HG03521 (cell line): ENCODE results near the gene CLDN16.

ENCODE experiments used
- ATAC-seq: cut with Tn5 transposase; IDR thresholded peaks from one replicate; pipeline ENCODE4 v1.9.1; 2021; ENCODE audit warnings: mild to moderate bottlenecking, moderate library complexity; ENCODE audit not compliant: unreplicated experiment

CLDN16 gene

DNA sequence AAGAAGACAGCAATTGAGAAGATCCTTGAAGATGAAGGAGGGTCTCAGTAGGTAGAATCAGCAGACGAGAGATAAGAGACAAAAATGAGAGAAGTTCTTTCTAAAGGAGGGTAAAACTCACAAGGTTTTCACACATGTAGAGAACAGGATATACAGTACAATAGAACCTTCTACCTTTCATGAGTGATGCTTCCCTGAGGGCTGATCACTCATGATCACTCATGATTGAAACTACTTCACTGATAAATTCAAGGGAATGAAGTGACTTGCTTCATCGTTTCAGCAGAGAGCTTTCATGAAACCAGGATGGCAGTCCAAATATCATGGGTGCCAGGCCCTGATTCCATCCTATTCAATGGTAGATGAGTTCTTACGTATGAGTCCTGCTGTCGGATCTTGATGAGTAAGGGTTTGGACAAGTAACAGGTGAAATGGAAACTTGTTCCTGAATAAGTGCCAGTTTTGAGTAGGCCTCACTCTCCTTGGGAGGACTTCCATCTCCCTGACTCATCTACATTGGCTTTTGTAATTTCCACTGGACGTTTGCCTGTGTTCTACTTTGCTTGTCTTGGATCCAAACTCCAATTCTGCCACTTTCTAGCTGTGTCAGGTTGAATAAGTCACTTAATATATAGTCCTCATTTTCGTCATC lies 9.6 kb upstream of the CLDN16 start:
- ATAC-seq = no peak

DNA sequence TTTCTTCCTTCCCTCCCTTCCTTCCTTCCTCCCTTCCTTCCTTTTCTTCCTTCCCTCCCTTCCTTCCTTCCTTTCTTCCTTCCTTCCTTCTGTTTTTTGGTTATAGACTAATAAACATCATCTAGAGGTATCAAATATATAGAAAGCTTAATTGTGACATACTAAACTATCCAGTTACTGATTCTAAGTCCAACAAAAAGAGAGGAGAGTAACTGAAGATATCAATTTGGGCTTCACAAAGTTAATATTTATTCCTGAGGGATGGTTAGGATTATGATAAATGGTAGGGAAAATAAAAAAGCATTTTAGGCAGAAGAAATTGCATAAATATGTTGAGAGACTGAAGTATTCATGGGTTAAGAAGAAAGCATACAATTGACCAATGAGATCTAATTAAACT lies 7.8 kb upstream of the CLDN16 start:
- no peak for ATAC-seq

GRCh38 chr3:190381441-190381840 lies 6.5 kb upstream of the CLDN16 start:
- no peak for ATAC-seq

- ATAC-seq = no peak
Measured at GRCh38 chr3:190382082-190382481, 5.9 kb upstream of the CLDN16 start.

- ATAC-seq = peak; percentile 83
Measured at GRCh38 chr3:190384309-190384756, 3.6 kb upstream of the CLDN16 start.

DNA sequence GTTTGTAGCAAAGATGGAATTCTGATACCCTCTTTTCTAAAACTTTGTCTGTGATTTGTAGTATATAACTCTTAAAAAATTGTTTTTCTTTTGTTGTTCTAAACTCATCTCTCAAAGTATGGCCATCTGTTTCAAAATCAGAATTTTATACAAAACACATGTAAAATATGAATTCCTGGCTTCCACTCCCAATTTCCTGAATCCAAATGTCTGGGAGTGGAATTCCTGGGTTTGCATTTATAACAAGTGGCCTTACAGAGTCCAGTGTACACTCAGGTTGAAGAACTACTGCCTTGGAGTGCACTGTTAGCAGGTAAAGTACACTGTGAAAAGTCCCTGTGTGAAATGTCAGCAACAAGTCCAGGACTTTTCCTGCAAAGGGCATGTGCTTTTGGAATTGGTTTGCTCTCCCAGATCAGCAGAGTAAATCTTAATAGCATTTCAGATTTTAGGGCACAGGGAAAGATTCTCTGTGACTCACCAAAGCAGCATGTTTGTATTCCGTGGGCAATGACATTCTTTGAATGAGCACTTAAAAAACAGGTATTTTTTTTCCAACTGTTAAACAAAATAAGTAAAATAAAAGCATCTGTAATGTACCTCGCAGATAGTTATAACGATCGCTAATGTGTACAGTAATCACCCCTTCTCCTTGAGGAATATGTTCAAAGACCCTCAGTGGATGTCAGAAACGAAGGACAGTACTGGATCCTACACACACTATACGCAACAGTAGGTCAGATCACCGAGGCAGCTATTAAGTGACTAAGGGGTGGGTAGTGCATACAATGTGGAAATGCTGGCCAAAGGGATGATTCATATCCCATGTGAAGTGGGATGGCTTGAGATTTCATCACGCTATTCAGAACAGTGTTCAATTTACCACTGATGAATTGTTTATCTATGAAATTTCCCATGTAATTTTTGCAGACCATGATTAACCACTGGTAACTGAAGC lies 2.0 kb upstream of the CLDN16 start:
- ATAC-seq = no peak

DNA sequence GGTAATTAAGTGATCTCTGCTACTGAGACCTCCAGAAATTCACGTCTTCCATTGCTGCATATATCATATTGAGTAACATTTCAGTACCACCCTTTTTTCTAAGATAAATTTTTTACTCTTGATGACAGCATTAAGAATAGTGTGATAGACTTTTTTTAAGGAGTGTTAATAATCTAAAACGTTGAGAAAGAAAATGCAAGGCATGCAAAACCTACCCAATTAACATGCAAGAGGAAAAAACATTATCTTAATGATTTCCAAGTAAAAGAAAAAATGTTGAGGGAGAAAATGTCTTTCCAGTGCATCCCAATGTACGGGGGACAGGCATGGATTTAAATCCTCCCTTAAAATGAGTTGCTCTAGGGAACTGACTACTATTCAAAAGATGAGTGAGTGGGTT lies 740 bp downstream of the CLDN16 start:
- ATAC-seq = no peak

- no peak for ATAC-seq
Measured at GRCh38 chr3:190396001-190396400, 8.0 kb downstream of the CLDN16 start.

DNA sequence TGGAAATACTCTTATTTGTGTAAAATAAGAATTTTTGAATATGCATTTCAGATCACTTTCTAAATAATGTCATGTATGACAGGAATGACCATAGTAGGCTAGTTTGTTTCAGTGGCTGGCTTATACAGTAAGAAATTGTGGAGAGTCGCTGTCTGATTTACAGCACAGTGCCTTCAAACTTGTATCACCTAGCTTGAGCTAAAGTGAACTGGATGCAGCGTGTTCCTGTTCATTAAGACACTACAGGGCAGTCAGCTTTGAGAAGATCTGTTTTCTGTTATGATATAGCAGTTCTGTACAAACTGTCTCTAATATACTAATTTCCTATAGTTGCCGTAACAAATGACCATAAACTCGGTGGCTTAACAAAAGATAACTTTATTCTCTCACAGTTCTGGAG lies 9.9 kb downstream of the CLDN16 start:
- ATAC-seq = no peak

DNA sequence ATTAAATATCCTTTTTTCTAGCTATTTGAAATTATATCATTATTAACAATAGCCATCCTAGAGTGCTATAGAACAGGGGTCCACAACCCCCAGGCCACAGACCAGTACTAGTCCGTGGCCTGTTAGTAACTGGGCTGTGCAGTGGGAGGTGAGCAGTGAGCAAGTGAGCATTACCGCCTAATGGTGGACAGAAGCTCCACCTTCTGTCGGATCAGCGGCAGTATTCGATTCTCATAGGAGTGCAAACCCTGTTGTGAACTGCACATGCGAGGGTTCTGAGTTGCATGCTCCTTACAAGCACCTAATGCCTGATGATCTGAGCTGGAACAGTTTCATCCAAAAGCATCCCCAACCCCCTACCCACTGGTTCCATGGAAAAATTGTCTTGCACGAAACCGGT lies 11.7 kb downstream of the CLDN16 start:
- no peak for ATAC-seq

DNA sequence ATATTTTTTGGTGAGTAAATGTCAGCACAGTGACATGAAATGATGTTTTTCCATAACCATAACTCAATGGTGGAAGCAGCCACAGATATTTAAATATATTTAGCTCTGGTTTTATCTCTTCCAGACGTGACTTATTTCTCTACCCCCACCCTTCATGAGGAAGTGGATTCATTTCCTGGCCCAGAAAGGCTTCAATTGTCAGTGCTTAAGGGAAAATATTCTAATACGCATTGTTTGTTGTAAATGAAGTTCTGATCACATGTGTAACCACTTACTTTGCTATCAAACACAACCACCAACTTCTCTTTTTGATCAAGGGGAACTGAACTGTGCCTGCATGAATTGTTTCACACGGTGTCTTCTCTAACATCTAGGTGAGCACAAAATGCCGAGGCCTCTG lies 14.0 kb downstream of the CLDN16 start:
- no peak for ATAC-seq

- no peak for ATAC-seq
Measured at GRCh38 chr3:190404715-190405114, 16.8 kb downstream of the CLDN16 start.

GRCh38 chr3:190414297-190414696 lies 26.3 kb downstream of the CLDN16 start:
- no peak for ATAC-seq

GRCh38 chr3:190424108-190424477 lies 36.1 kb downstream of the CLDN16 start:
- ATAC-seq = no peak

- ATAC-seq = peak; percentile 66
Measured at GRCh38 chr3:190424478-190425439, 36.8 kb downstream of the CLDN16 start.

DNA sequence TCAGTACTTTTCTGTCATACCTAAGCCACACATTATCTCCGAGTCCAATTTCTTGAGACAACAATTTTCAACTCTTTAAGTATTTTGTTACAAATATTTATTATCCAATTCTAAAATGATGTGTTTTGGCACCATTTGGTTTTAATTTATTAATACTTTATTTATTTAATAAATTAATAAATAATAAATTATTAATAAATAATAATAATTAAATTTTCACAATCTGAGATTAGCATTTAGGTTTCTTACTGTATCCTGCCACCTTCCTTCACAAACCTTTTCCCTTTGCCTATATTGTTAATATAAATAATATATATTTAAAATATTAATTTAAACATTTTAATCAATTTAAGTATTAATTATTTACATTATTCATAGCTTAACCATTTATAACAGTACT lies 37.9 kb downstream of the CLDN16 start:
- no peak for ATAC-seq

GRCh38 chr3:190426806-190427507 lies 39.0 kb downstream of the CLDN16 start:
- ATAC-seq = no peak

DNA sequence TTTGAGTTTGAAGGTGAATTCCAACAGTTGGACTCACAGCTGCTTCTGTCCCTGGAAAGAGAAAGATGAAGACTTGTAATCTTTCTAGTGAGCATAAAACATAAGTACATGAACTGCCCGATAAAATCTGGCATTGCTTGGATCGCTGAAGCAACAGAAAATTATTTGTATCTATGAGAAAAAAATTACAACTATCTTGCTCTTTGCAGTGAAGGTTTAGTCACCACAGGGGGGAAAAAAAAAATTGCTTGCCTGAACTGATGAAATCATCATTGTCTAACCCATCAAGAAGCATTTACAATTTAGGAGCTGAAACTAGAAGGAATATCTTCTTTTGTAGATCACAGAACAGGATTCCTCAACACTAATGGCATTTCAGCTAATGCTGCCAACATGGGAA lies 41.7 kb downstream of the CLDN16 start:
- no peak for ATAC-seq

GRCh38 chr3:190430906-190431305 lies 42.9 kb downstream of the CLDN16 start:
- no peak for ATAC-seq

DNA sequence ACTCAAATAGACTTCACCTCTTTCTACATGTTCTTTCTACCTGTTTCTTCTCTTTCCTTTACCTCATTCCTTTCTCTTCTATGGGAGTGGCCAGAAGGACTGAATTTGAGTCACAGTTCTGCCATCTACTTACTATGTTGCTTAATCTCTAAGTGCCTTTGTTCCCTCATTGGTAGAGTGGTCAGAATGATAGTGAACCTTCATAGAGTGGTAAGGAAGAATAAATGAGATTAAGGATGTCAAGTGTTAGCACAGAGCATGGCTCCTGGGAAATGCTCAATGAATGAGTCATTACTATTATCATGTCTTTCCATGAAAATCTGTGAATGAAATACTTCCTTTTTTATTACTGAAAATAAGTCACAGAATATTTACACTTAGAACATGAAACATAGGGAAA lies 44.3 kb downstream of the CLDN16 start:
- ATAC-seq = no peak
